Stimulated activated CD8-positive, alpha-beta memory T cell treated with anti-CD3 and anti-CD28 coated beads, Interleukin-12 subunit alpha, Interleukin-12 subunit beta, amount 100 ng/mL, for 24 hours (primary cell): ENCODE measurements around the gene ADGRG6.
"Not testable (repeated sequence)": the region's sequence is repeated elsewhere in the genome, so short reads cannot be mapped to it uniquely, and the experiment has no call there.

ENCODE experiments used
- DNase-seq: peaks from one replicate; pipeline ENCODE4 v3.0.0-alpha.2; 2020; ENCODE audit errors: extremely low read depth

ADGRG6 gene

DNA sequence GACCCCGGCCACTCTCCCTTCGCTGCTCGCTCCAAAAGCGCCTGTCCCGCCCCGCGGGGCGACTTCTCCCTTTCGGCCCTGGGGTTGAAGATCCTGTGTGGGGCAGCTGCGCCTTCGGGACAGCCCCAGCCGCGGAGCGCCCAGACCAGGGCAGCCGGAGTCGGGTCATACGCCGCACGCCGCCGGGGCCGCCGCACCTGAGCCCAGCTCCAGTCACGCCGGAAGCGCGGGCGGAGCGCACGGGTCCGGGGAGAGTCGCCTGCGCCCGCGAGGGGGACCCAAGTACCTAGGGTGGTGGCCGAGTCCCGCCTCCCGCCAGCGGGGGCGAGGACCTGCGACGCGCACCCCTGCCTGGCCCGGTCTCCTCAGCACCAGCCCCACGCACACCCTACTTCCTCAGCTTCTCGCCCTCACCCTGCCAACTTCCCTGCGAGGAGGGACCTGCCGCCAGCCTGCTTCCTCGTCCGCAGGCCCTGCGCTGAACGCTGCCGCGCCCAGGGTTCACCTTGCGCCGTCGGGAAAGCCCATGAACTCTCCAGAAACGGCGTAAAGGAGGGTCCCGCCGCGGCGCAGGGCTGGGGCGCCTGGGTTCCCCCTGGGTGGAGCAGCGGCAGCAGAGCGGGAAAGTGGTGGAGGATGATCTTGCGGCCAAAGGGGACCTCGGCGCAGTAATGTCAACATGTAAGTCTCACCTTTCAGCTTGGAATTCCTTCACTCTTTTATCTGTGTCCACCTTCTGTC, at the start of gene ADGRG6:
Gene ADGRG6, plus strand, starts transcription at position 357 of the 741 bp plus-strand sequence. Its CDS starts 323 bp downstream, at position 680.
- DNase-seq, result no peak

- no peak for DNase-seq
Observed at GRCh38 chr6:142254513-142254912, 47.3 kb upstream of the ADGRG6 start.

DNA sequence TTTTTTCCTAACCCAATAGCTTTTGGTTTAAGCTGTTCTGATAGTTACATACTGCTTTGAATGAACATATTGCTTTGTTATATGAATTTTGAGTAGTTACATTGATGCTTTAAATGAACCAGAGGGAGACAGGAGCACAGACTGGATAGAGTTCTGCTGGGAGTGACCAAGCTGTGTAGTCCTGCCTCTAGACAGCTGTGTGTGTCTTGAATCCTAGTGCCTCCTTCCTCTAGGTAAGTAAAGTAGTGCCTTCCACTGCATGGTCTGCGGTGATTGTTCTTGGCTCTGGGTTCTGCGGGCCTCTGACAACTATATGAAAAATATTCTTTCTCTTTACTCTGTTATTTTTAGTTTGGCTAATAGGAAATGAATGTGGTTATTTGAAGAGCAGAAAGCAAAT, 46.0 kb upstream of the ADGRG6 start:
- DNase-seq, result no peak

DNA sequence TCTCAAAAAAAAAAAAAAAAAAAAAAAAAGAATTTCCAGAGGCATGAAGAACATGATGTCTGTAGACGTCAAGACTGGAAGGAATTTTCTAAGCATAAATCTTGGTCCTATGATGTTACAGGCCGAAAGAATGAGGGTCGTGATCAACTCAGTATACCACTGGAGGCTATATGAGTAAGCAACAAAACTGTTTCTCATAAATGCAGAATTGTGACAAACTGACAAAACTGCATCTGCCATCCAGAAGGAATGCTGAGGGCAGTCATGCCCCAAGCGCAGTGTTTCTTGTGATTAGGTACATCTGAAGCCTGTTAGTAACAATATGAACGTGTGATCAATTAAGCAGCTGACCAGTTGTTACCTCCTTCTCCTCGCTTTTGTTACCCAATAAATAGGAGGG, 43.5 kb upstream of the ADGRG6 start:
- no peak for DNase-seq

DNA sequence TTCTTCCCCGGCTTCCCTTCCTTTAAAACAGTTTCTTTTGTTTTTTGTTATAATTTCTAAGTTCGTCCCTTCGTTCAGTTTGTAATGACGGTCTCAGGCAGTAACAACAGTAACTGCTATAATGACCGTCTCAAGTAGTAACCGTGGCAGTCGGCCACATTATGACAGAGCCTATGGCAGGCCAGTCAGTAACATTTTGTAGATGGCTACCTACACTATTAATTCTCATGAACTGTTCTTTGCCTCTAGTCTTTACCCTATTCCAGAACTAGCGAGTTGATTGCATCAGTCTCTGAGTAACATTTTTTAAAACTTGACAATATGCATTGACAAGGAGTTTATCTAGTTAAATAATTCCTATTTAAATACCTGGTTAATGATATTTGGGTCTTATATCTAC, 43.0 kb upstream of the ADGRG6 start:
- DNase-seq, result no peak

- DNase-seq, result no peak
Observed at GRCh38 chr6:142260748-142261147, 41.1 kb upstream of the ADGRG6 start.

DNA sequence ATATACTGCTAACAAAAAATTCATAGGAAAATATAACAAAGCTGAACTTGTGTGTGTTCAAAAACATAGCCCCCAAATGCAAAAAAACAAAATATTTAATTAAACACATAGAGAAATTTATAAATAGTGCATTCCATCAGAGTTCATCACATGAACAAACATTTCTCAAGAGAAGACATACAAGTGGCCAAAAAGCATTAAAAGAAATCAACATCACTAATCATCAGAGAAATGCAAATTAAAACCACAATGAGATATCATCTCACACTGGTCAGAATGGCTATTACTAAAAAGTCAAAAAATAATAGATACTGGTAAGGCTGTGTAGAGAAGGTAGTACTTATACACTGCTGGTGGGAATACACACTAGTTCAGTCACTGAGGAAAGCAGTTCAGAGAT, 39.6 kb upstream of the ADGRG6 start:
- no peak for DNase-seq

DNA sequence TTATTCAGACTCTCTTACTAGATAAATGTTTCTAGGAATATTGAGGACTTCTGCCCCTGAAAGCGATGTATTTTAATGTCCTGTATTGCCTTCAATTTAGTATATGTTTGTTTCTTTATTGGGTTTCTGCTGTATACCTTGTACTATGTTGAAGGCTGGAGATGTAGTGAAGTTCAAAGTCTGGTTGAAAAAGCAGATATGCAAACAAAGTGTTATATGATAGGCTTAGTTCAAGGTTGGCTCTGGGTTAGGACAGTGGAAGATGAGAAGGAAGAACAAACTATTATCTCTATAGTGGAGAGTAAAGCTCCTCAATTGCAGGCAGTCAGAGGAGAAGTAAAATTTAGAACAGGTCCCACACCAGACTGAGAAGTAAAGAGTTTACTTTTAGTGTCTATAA, 36.3 kb upstream of the ADGRG6 start:
- DNase-seq, result no peak

GRCh38 chr6:142266060-142266459, 35.7 kb upstream of the ADGRG6 start:
- no peak for DNase-seq

DNA sequence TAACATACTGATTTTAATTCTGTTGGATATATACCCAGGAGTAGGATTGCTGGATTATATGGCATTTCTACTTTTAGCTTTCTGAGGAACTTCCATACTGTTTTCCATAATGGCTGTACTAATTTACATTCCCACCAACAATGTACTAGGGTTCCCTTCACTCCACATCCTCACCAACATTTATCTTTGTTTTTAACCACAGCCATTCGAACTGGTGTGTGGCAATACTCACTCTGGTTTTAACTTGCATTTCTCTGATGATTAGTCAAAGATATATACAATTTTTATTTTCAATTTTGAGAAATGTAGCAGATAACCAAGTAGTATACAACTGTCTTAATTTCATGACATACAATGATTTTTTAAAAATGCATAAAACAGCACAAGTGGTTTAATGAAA, 30.3 kb upstream of the ADGRG6 start:
- no peak for DNase-seq

DNA sequence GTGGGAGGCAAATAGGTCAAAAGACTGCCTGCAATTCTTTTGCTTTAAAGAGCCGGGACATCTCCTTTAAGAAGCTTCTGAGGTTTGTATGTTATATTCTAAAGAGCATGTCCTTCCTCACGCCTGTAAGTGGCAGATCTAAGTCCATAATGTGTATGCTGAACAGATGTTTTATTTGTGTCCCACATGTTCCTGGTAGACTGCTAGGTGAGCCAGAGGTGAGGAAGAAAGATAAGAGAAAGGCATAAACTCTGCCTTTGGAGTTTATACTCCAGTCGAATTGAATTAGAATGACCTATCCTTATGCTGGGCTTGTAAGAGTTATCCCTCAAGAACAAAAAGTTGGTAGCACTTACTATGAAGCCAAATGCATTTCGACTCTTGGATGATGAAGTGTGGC, 27.2 kb upstream of the ADGRG6 start:
- no peak for DNase-seq

DNA sequence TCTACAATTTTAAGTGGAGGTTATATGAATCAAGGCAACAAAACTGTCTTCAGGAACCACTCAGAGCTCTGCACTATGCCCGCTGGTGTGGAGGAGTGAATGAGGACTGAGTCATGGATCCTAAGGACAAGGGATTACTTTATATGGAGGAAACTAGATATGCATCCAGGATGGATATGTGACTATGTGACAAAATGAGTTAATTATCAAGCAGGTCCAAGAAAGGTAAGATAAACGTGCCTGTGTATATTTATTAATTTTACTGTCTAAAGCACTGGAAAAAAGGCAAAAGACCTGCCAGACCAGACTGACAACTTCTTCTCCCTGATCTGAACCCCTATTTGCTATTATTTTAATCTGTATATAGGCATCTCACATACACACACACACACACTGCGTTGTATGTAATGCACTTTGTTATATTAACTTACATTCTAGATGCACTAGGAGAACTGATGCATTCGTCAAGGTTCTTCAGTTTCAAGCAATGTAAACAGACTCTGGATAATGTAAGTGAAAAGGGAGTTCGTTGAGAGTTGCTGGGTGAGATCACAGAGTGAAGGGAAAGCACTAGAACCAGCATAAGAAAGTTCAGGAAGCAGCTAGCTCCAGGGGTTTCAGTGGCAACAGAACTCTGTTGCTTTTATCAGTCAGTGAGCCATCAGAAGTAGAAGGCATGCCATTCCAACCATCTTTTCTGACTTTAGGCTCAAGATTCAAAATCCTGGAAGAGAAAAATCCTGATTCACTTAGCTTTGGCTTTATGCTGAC, 26.4 kb upstream of the ADGRG6 start:
- DNase-seq, result no peak

DNA sequence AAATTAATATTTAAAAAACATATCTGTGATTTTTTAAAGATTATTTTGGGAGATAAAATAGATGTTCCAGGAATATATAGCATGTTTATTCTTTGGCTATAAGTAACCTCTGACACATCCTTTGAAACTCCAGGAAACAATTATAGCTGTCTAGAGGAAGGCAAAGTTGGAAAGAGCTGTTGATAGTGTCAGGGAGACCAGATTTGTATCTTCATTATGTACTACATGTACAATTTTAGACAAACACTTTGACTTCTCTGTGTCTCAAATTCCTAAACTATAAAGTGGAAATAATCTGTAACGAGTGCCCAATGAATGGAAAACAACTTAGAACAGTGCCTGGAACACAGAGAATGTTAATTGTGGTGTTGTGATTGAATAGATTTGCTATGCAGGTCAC, 25.6 kb upstream of the ADGRG6 start:
- DNase-seq, result no peak

- DNase-seq, result no peak
Observed at GRCh38 chr6:142279350-142280180, 22.2 kb upstream of the ADGRG6 start.

- no peak for DNase-seq
Observed at GRCh38 chr6:142280265-142280664, 21.5 kb upstream of the ADGRG6 start.

DNA sequence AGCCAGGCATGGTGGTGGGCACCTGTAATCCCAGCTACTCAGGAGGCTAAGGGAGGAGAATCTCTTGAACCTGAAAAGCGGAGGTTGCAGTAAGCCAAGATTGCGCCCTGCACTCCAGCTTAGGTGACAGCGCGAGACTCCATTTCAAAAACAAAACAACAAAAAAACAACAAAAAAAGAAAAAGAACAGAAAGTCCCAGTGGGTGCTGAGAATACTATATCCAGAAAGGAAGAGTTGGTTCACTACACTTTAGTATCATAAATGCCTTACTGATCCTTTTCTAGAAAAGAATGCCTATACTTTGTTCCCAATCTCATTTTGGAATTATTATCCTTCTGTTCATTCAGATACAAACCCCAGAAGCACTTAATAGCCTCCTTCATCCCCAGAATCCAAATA, 20.9 kb upstream of the ADGRG6 start:
- no peak for DNase-seq

- not testable (repeated sequence) for DNase-seq
Observed at GRCh38 chr6:142283138-142283537, 18.7 kb upstream of the ADGRG6 start.

- DNase-seq, result no peak
Observed at GRCh38 chr6:142284419-142284818, 17.4 kb upstream of the ADGRG6 start.

DNA sequence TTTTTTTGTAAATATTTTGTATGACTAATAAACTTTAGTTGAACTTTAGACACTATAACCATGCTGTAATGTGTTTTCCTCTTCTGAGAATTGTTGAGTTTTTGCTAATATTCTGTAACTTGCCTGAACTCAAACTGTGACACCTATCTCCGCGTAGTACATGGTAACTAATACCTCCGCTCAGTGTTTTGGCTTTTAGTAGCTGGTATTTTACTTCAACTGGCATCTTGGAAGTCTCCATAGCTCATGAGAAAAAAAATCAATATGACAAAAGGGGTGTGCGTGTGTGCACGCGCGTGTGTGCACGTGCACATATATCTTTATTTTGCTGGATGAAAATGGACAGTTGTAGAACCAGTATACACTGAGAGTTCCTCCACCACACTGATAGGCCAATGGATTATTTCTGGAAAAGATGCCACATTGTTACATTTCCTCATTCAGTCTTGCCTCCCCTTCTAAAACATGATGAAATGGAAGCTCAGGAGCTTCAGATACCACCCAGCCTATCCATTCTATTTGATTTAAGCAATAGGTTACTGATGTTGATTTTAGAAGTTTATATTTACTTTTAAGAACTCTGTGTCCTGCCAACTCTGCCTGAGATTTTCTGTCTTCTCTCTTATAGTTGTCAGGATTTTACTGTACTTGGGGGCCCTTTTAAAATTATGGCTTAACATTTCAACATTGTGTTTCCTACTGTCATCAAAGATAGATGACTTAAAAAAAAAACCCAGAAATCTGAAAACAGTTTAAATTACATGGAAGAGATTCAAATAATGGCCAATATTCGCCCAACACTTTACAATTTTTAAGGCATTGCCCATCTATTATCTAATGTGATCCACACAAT, 16.3 kb upstream of the ADGRG6 start:
- DNase-seq, result no peak

GRCh38 chr6:142286088-142286409, 15.8 kb upstream of the ADGRG6 start:
- no peak for DNase-seq

DNA sequence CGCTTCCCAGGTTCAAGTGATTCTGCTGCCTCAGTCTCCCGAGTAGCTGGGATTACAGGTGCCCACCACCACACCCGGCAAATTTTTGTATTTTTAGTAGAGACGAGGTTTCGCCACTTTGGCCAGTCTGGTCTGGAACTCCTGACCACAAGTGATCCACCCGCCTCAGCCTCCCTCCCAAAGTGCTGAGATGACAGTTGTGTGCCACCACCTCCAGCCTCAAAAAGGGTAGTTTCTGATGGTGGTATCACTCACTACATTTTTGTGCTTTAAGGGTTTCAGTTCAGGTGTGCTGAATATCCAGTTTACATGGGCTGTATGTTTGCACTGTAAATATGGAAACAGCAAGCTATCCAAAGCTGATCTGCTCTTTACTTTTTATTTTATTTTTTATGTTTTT, 12.1 kb upstream of the ADGRG6 start:
- DNase-seq, result no peak

DNA sequence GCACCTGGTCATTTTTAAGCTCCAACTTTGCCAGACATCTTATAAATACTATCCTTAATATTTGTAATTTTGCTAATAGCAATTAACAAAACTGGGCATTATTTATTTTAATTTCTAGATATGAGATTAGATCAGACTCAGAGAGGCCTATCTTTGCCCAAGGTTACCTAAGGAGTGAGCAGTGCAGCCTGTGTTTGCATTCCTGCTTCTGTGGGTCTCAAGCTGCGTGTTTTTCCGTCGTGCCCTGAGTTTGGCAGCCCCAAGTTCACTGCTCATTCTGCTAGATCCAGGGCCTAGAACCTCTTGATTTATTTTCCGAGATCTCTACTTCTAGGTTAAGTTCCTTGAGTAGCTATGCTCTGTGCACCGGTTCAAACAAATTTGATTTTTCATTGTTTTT, 11.0 kb upstream of the ADGRG6 start:
- DNase-seq, result no peak
